ENCODE results near the gene CYB5B.
"Not testable (repeated sequence)": the region's sequence is repeated elsewhere in the genome, so short reads cannot be mapped to it uniquely, and the experiment has no call there.

CYB5B gene

GRCh38 chr16:69417520-69418199 lies 6.8 kb upstream of the CYB5B start:
- peak; percentile 13 for DNase-seq (ENCODE audit: low read depth, low spot score)
- in situ Hi-C loops (cut with HindIII; ENCODE audit: low sequenced_read_pairs), result no loop called here
- H3K4me3 ChIP-seq (ENCODE audit: low read depth, low read length), result no peak overlapping the region
- TF ChIP-seq CTCF (IDR thresholded peaks at IDR 0.05; ENCODE audit: low read depth, low read length), result no peak

- no peak for TF ChIP-seq CTCF (IDR thresholded peaks at IDR 0.05; ENCODE audit: low read depth, low read length)
- no peak for DNase-seq (ENCODE audit: low read depth, low spot score)
- no peak overlapping the region for H3K4me3 ChIP-seq (ENCODE audit: low read depth, low read length)
- in situ Hi-C loops (cut with HindIII; ENCODE audit: low sequenced_read_pairs), result no loop called here
Observed at GRCh38 chr16:69419956-69420355, 4.5 kb upstream of the CYB5B start.

DNA sequence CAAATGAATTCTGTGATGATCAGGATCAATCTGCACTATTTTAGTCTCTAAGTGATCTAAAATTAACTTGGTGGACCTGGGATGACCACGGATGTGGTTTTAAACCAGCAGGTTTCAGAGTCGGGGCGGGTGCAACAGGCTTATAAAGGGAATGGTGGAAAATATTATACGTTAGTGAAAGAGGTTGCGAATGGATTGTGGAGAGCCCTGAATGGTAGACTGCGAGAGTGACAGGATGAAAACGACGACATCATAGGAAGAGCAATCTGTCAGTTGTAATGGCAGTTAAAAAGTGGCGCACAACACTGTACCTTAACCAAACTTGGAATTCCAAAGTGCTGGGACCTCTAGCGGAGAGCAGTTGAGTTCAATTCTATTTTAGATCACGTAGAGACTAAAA lies 1.2 kb upstream of the CYB5B start:
- in situ Hi-C loops (cut with HindIII; ENCODE audit: low sequenced_read_pairs), result no loop called here
- no peak overlapping the region for H3K4me3 ChIP-seq (ENCODE audit: low read depth, low read length)
- no peak for DNase-seq (ENCODE audit: low read depth, low spot score)
- TF ChIP-seq CTCF (IDR thresholded peaks at IDR 0.05; ENCODE audit: low read depth, low read length), result no peak

- in situ Hi-C loops (cut with HindIII; ENCODE audit: low sequenced_read_pairs), result no loop called here
- H3K4me3 ChIP-seq (ENCODE audit: low read depth, low read length), result peak overlapping the region; percentile 84
- no peak for DNase-seq (ENCODE audit: low read depth, low spot score)
- TF ChIP-seq CTCF (IDR thresholded peaks at IDR 0.05; ENCODE audit: low read depth, low read length), result no peak
Observed at GRCh38 chr16:69424935-69425784, 741 bp downstream of the CYB5B start.

DNA sequence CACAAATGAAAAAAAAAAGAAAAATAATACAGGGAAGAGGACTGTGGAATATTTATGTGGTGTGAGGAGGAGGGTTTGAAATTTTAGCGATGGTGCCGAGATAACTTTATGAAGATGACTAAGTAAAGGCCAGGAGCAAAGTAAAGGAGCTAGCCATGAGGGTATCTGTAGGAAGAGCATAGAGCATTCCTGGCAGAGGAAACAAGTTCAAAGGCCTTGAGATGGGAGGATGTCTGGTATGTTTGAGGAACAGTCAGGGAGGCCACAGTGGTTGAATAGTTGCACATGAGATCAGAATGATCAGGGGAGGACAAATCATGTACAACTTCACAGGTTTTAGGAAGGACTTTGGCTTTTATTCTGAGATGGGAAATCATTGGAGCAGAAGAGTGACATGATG lies 4.2 kb downstream of the CYB5B start:
- in situ Hi-C loops (cut with HindIII; ENCODE audit: low sequenced_read_pairs), result no loop called here
- no peak for DNase-seq (ENCODE audit: low read depth, low spot score)
- no peak overlapping the region for H3K4me3 ChIP-seq (ENCODE audit: low read depth, low read length)
- TF ChIP-seq CTCF (IDR thresholded peaks at IDR 0.05; ENCODE audit: low read depth, low read length), result no peak

- DNase-seq (ENCODE audit: low read depth, low spot score); H3K4me3 ChIP-seq (ENCODE audit: low read depth, low read length); in situ Hi-C loops (cut with HindIII; ENCODE audit: low sequenced_read_pairs): not testable (repeated sequence)
Observed at GRCh38 chr16:69429058-69429640, 4.7 kb downstream of the CYB5B start.
